ENCODE measurements around the gene PARD3B.

The PARD3B gene

GRCh38 chr2:205333351-205333750 is 788.1 kb downstream of the PARD3B start:
- TF ChIP-seq EZH2phosphoT487 (conservative IDR thresholded peaks at IDR 0.05; ENCODE audit: low read length) (no peak), CTCF (IDR thresholded peaks at IDR 0.05; ENCODE audit: insufficient read depth, low read length, poor library complexity, severe bottlenecking) (no peak)
- no peaks in the 10 kb centered on the region for H3F3A ChIP-seq (ENCODE audit: insufficient read depth)
- no peak overlapping the region for H3K4me3 ChIP-seq (ENCODE audit: insufficient read depth, low read length, poor library complexity, severe bottlenecking)
- H3K27ac ChIP-seq (ENCODE audit: low read depth, low read length) = no peak overlapping the region
- H3K9ac ChIP-seq (ENCODE audit: low read length) = no peak overlapping the region
- no peaks in the 10 kb centered on the region for H3K36me3 ChIP-seq (ENCODE audit: low read length)
- H3K79me2 ChIP-seq (ENCODE audit: insufficient read depth, low read length) = no peaks in the 10 kb centered on the region
- no peak overlapping the region for H2AFZ ChIP-seq (ENCODE audit: low read depth, low read length, severe bottlenecking)
- no peaks in the 10 kb centered on the region for H3K27me3 ChIP-seq (ENCODE audit: low read length)
- no peaks in the 10 kb centered on the region for H3K9me3 ChIP-seq (ENCODE audit: insufficient read depth, low read length)
- H4K20me1 ChIP-seq (ENCODE audit: low read depth, low read length) = no peaks in the 10 kb centered on the region
- no peak overlapping the region for H3K4me2 ChIP-seq (ENCODE audit: low read depth, low read length, poor library complexity, severe bottlenecking)
- no peaks in the 10 kb centered on the region for H3K9me2 ChIP-seq (replicated peaks; ENCODE audit: insufficient read depth, low read length)

GRCh38 chr2:205337274-205337673 is 792.0 kb downstream of the PARD3B start:
- H3K27ac ChIP-seq (ENCODE audit: low read depth, low read length) = no peak overlapping the region
- no peak overlapping the region for H2AFZ ChIP-seq (ENCODE audit: low read depth, low read length, severe bottlenecking)
- H3K4me3 ChIP-seq (ENCODE audit: insufficient read depth, low read length, poor library complexity, severe bottlenecking) = no peak overlapping the region
- no peak overlapping the region for H3K9ac ChIP-seq (ENCODE audit: low read length)
- no peaks in the 10 kb centered on the region for H3K79me2 ChIP-seq (ENCODE audit: insufficient read depth, low read length)
- no peak overlapping the region for H3K4me2 ChIP-seq (ENCODE audit: low read depth, low read length, poor library complexity, severe bottlenecking)
- H3K9me2 ChIP-seq (replicated peaks; ENCODE audit: insufficient read depth, low read length) = no peaks in the 10 kb centered on the region
- no peaks in the 10 kb centered on the region for H3K36me3 ChIP-seq (ENCODE audit: low read length)
- no peaks in the 10 kb centered on the region for H3K9me3 ChIP-seq (ENCODE audit: insufficient read depth, low read length)
- H3K27me3 ChIP-seq (ENCODE audit: low read length) = no peaks in the 10 kb centered on the region
- TF ChIP-seq EZH2phosphoT487 (conservative IDR thresholded peaks at IDR 0.05; ENCODE audit: low read length) (no peak), CTCF (IDR thresholded peaks at IDR 0.05; ENCODE audit: insufficient read depth, low read length, poor library complexity, severe bottlenecking) (no peak)
- no peaks in the 10 kb centered on the region for H4K20me1 ChIP-seq (ENCODE audit: low read depth, low read length)
- no peaks in the 10 kb centered on the region for H3F3A ChIP-seq (ENCODE audit: insufficient read depth)

GRCh38 chr2:205338156-205338555 is 792.9 kb downstream of the PARD3B start:
- Histone ChIP-seq H3K79me2 (ENCODE audit: insufficient read depth, low read length) (no peaks in the 10 kb centered on the region), H3K4me3 (ENCODE audit: insufficient read depth, low read length, poor library complexity, severe bottlenecking) (no peak overlapping the region), H3K9ac (ENCODE audit: low read length) (no peak overlapping the region), H4K20me1 (ENCODE audit: low read depth, low read length) (no peaks in the 10 kb centered on the region), H3K9me2 (replicated peaks; ENCODE audit: insufficient read depth, low read length) (no peaks in the 10 kb centered on the region), H3K27ac (ENCODE audit: low read depth, low read length) (no peak overlapping the region), H3K4me2 (ENCODE audit: low read depth, low read length, poor library complexity, severe bottlenecking) (no peak overlapping the region), H2AFZ (ENCODE audit: low read depth, low read length, severe bottlenecking) (no peak overlapping the region), H3F3A (ENCODE audit: insufficient read depth) (no peaks in the 10 kb centered on the region), H3K27me3 (ENCODE audit: low read length) (no peaks in the 10 kb centered on the region), H3K36me3 (ENCODE audit: low read length) (no peaks in the 10 kb centered on the region), H3K9me3 (ENCODE audit: insufficient read depth, low read length) (no peaks in the 10 kb centered on the region)
- TF ChIP-seq EZH2phosphoT487 (conservative IDR thresholded peaks at IDR 0.05; ENCODE audit: low read length) = no peak
- no peak for TF ChIP-seq CTCF (IDR thresholded peaks at IDR 0.05; ENCODE audit: insufficient read depth, low read length, poor library complexity, severe bottlenecking)

Measured in SU-DHL-6 (cell line).